T-helper 2 cell (primary cell): ENCODE data around the gene HTR3B.
A peak's percentile ranks its signal among the peaks of the same experiment; 100 is the strongest.

Source experiments
- DNase-seq, 5 experiments: peaks; one replicate each; pipeline versions ENCODE4 v3.0.0 to v3.0.0-alpha.2; 2012 to 2022

HTR3B gene

DNA sequence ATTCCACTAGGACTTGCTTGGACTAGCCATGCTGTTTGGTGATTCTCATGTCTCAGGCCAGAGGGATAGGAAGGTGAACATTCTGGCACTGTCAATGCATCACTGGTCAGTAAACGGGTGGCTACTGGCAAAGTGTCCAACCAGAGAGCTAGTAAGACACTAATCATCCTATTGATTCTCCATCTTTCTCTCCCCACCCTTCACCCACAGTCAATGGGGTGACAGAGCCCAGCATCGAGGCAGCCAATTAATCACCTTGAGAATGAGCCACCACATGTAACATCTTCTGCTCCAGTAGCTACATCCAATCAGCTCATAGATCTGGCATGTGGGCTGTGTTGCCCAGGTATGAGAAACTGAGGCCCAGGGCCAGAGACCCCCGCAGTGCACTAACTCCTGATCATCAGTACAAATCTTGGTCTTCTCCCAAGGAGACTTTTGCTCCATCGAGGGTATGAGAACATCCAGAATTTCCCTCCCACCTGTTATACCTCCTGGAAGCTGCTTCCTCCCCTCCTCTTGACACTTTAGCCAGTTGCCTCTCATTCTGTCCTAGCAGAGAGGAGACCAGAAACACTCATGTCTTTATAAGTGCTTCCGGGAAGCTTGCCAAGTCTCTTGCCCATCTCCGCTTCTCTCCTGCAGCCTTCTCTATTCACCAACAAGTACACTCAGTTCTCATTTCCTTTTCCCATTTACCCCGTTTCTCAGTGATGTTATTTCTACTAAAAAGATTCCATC is 87.3 kb downstream of the HTR3B start:
- DNase-seq = no peak

GRCh38 chr11:113992459-113993110 is 88.0 kb downstream of the HTR3B start:
- no peak for DNase-seq

DNA sequence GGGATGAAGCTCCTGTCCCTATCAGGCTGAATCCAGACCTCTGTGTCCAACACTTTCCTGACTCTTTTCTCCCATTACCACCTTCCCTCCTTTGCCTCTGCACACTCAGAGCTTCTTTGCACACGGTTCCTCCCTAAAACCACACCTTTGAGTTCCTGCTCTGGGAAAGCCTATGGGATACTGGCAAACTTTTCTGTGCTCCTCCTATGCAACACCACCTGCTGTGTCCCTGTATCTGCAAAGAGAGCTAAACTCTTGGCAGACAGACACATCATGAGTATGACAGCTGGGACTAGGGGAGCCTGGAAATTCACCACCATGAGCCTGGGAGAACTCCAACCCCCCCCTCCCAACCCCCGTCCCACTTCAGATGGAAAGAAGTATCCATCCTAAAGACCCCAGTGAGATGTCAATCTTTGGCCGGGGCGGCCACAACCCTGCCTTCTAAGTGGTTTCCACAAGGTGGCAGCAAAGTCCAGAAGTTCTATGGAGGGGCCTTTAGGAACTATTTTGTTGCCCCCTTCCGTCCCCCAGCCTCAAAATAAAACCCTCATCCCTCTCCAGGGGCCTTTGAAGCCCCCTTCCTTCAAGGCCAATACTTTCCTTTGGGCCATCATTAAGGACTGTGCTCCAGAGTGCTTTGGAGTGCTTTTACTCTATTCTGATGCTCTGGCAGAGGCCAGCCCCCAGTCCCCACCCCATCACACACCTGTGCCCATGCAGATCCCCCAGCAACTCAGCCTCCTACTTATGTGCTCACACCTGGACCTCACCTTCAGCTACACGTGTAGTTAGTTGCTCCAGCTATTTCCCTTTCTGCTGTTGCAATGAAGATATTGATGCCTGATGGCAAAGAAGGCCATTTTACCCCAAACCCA is 89.7 kb downstream of the HTR3B start:
- peak in 1 of 5 experiments; percentile 22 for DNase-seq
